C4-2B (cell line): Measurements from ENCODE around the gene PCMTD2.

Experiments used
- H3K27ac ChIP-seq: fragments of 450-650 bp; 2 replicates; pipeline ENCODE4 v1.5.1; 2017
- ZFX ChIP-seq: fragments of 450-650 bp; IDR thresholded peaks from 2 replicates; pipeline ENCODE4 v1.6.1; 2017
- TF ChIP-seq, protein P1 (sequence below): fragments of 450-650 bp; conservative IDR thresholded peaks from 2 replicates; pipeline ENCODE4 v1.5.1; 2017; ENCODE audit warnings: mild to moderate bottlenecking

PCMTD2 gene

DNA sequence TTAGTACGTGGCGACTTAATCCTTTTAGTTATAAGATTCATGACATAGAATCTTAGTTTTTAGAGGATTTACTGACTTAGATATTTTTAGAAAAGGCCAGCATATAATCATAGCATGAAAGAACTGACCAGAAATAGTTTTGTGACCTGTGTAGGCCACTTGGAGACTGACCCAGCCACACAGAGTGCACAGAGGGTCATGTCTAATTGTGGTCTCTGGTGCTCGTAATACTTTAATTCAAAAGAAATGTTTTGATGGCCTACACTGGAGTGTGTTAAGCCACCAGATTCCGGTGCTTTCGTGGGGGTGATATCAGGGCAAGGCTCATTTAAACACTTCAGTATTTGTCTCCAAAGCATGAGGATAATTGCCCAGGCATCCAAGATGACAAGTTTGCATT lies 11.4 kb downstream of the PCMTD2 start:
- H3K27ac ChIP-seq: no peak overlapping the region
- no peak for TF ChIP-seq ZFX
- TF ChIP-seq, protein P1, sequence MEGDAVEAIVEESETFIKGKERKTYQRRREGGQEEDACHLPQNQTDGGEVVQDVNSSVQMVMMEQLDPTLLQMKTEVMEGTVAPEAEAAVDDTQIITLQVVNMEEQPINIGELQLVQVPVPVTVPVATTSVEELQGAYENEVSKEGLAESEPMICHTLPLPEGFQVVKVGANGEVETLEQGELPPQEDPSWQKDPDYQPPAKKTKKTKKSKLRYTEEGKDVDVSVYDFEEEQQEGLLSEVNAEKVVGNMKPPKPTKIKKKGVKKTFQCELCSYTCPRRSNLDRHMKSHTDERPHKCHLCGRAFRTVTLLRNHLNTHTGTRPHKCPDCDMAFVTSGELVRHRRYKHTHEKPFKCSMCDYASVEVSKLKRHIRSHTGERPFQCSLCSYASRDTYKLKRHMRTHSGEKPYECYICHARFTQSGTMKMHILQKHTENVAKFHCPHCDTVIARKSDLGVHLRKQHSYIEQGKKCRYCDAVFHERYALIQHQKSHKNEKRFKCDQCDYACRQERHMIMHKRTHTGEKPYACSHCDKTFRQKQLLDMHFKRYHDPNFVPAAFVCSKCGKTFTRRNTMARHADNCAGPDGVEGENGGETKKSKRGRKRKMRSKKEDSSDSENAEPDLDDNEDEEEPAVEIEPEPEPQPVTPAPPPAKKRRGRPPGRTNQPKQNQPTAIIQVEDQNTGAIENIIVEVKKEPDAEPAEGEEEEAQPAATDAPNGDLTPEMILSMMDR: no peak

DNA sequence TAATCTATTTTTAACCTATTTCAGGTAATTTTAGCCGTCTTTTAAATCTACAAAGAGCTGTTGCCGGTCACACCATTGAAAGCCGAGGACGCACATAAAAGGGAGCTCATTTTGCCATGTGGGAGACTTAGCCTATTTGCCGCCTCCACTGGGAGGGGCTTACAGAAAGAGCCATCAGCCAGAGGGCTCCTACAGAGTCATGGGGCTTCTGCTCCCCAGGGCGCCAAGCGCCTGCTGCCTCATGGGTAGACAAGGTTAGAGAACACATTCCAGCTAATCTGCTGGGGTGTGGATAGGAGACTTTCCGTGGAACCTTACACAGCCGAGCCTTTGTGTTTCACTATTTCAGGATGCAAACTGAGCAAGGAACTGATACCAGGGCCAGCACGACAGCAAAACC lies 12.6 kb downstream of the PCMTD2 start:
- TF ChIP-seq, protein P1: no peak
- no peak overlapping the region for H3K27ac ChIP-seq

DNA sequence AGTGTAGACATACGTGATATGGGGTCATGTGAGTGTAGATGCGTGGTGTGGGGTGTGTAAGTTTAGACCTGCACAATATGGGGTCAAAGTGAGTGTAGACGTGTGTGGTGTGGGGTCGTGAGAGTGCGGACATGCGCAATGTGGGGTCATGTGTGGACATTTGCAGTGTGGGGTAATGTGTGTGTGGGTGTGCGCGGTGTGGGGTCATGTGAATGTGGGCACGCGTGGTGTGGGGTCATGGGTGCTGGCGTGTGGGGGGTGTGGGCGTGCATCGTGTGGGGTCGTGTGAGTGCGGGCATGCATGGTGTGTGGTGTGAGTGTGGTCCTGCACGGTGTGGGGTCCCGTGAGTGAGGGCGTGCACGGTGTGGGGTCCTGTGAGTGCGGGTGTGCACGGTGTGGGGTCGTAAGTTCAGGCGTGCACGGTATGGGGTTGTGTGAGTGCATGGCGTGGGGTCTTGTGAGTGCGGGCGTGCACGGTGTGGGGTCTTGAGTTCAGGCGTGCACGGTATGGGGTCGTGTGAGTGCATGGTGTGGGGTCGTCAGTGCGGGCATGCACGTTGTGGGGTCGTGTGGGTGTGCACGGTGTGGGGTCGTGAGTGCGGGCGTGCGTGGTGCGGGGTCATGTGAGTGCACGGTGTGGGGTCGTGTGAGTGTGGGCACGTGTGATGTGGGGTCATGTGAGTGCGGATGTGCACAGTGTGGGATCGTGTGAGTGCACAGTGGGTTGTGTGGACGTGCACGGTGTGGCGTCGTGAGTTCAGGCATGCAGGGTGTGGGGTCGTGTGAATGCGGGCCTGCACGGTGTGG lies 14.3 kb downstream of the PCMTD2 start:
- TF ChIP-seq, protein P1: no peak
- TF ChIP-seq ZFX: no peak
- H3K27ac ChIP-seq: no peak overlapping the region

DNA sequence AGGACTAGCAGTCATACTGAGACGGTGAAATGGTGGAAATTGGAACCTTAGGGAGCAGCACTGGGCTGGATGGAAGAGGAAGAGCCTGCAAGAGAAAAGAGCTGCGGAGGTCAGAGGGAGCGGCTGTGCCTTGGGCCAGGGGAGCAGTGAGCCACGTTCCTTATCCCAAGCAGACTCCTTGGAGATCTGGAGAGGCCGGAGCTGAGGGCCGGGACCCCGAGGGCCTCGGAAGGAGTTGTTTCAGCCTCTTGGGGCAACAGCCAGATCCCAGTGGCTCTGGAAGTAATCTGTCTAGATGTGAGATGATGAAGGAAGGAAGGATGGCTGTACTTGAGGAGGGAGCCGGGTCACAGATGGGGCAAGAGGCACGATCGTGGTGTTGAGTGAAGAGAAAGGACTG lies 16.1 kb downstream of the PCMTD2 start:
- TF ChIP-seq, protein P1: no peak
- TF ChIP-seq ZFX: no peak
- H3K27ac ChIP-seq: no peak overlapping the region

DNA sequence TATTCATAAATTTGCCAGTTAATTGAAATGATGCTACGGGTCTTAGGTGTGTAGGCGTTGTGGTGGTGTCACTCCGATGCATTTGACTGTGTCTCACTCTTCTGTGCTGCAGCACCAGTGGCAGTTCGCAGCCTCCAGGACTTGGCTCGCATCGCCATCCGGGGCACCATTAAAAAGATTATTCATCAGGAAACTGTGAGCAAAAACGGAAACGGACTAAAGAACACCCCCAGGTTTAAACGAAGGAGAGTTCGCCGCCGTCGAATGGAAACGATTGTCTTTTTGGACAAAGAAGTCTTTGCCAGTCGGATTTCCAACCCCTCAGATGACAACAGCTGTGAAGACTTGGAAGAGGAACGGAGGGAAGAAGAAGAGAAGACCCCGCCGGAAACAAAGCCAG lies 17.6 kb downstream of the PCMTD2 start:
- no peak overlapping the region for H3K27ac ChIP-seq

DNA sequence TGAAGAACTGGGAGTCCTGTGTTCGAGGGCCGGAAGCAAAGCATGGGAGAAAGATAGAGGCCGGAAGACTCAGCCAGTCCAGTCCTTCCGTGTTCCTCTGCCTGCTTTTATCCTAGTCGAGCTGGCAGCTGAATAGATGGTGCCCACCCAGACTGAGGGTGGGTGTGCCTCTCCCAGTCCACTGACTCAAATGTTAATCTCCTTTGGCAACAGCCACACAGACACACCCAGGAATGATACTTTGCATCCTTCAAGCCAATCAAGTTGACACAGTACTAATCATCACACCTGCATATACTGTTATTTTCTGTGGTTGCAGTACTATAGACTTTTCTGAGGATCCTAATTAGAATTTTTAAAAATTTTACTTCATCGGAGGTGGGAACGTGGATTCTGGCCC lies 21.3 kb downstream of the PCMTD2 start:
- TF ChIP-seq, protein P1: no peak
- TF ChIP-seq ZFX: no peak
- H3K27ac ChIP-seq: no peak overlapping the region

More for the DNA sequence above, 17.6 kb downstream of the PCMTD2 start:
- no peak for TF ChIP-seq ZFX
- TF ChIP-seq, protein P1: no peak

DNA sequence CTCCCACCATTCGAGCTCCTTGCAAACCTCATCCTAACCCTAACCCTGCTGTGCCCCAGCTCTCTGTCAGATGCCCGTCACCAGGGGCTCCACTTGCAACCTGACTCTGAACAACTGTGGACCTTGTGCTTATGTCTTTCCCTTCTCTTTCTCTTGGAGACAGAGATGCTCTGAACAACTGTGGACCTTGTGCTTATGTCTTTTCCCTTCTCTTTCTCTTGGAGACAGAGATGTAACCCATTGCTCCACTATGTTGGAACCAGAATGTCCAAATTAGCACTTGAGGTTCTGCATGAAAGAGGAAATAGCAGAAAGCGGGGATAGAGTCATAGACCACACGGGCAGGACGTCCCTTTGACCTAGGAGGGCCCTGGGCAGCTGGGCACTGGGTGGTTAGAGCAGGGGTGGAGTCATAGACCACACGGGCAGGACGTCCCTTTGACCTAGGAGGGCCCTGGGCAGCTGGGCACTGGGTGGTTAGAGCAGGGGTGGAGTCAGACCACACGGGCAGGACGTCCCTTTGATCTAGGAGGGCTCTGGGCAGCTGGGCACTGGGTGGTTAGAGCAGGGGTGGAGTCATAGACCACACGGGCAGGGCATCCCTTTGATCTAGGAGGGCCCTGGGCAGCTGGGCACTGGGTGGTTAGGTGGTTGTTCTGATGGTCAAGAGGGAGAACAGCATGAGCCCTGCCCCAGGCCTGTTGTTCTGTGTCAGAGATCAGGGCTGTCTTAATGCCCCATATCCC lies 22.2 kb downstream of the PCMTD2 start:
- H3K27ac ChIP-seq: no peak overlapping the region
- TF ChIP-seq, protein P1: no peak
- TF ChIP-seq ZFX: no peak
